ENCODE measurements around the gene WDR55.

DNA sequence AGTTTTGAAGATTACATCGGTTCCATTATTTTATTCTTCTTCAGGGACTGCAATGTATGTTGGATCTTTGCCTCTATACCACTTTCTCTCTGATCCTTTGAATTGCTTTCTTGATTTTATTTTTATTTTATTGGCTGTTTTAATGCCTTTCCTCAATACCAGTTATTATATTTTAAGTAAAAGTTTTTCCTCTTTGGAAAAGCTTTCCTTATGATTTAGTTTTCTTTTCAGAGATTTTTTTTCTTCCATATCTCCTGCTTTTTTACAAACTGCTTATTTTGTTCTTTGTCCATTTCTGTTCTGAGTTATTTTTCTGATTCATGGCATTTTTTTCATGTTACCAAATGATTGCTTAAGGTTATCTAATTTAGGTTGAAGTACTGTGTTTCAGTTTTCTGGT is 47.1 kb downstream of the WDR55 start:
- TF ChIP-seq YY1 (IDR thresholded peaks at IDR 0.05; ENCODE audit: insufficient read depth, insufficient read length) = no peak
- TF ChIP-seq ZNF274 (IDR thresholded peaks at IDR 0.05; ENCODE audit: low read depth, low read length) = no peak
